Endothelial cell of umbilical vein (primary cell): Measurements from ENCODE around the gene SRSF1. TPM values are rescaled to one million over a fixed set of nuclear protein-coding genes. Genes with fewer than 3 reads are reported as not detected.

Source experiments
- BruUV-seq: library from RNA; stranded (reverse); fragments of 400-500 nt; replicated peaks from 2 replicates; lab custom pipeline; 2021; lab: Mats Ljungman, UMichigan
- CTCF ChIA-PET: fragments of 300-600, 350-600 bp; sonication (Branson Sonifier 250); formaldehyde crosslinking; loops from one replicate; lab custom pipeline; 2021; ENCODE audit warnings: antibody characterized with exemption, inconsistent platforms; lab: Charles Lee
- POLR2A ChIA-PET: fragments of 300-600, 350-600 bp; sonication (Branson Sonifier 250); formaldehyde crosslinking; loops from one replicate; lab custom pipeline; 2021; ENCODE audit warnings: antibody characterized with exemption, inconsistent platforms; lab: Charles Lee
- DNase-seq: peaks from one replicate; pipeline ENCODE4 v3.0.0-alpha.2; 2011; ENCODE audit warnings: low read depth, low spot score
- FAIRE-seq: peaks from 2 replicates; lab custom pipeline; 2011; peaks lifted over from hg19 to GRCh38; lab: Jason Lieb, UNC
- H2AFZ ChIP-seq: 2 replicates; pipeline ENCODE4 v1.6.0; 2012; ENCODE audit warnings: low read depth, low read length, control low read depth, inconsistent platforms
- H3K27ac ChIP-seq: 2 replicates; pipeline ENCODE4 v1.5.1; 2011; ENCODE audit warnings: low read depth, mild to moderate bottlenecking, control low read depth, low read length, moderate library complexity; ENCODE audit not compliant: insufficient read depth
- H3K27me3 ChIP-seq, 2 experiments: 2 replicates each; pipeline versions ENCODE4 v1.6.0 to v1.6.1; 2011; ENCODE audit warnings: low read length in 2 of 2, mixed read lengths in 1 of 2; ENCODE audit not compliant: control insufficient read depth in 2 of 2, insufficient read depth in 2 of 2
- H3K36me3 ChIP-seq, 2 experiments: 2 replicates in 1 of 2; 3 replicates in 1 of 2; pipeline ENCODE4 v1.5.1; 2011; ENCODE audit warnings: low read length in 2 of 2, mild to moderate bottlenecking in 1 of 2, moderate library complexity in 1 of 2; ENCODE audit not compliant: control insufficient read depth in 2 of 2, insufficient read depth in 2 of 2; ENCODE audit errors: extremely low read depth in 1 of 2
- H3K4me1 ChIP-seq: 3 replicates; pipeline ENCODE4 v1.5.1; 2011; ENCODE audit warnings: mild to moderate bottlenecking, low read length; ENCODE audit not compliant: control insufficient read depth, insufficient read depth; ENCODE audit errors: extremely low read depth
- H3K4me2 ChIP-seq: 2 replicates; pipeline ENCODE4 v1.6.1; 2011; ENCODE audit warnings: low read length, control low read depth, mixed read lengths; ENCODE audit not compliant: insufficient read depth
- H3K4me3 ChIP-seq, 3 experiments: fragments of 200-600 bp in 1 of 3; sonication (generic), shearing (Covaris generic) in 1 of 3; replicated peaks in 1 of 3; 2 replicates each; pipeline ENCODE4 v1.5.1; 2011 to 2016; ENCODE audit warnings: control low read depth in 3 of 3, low read length in 3 of 3, mild to moderate bottlenecking in 2 of 3, inconsistent platforms in 1 of 3, low read depth in 1 of 3, moderate library complexity in 1 of 3; ENCODE audit not compliant: insufficient read depth in 1 of 3
- H3K79me2 ChIP-seq: 2 replicates; pipeline ENCODE4 v1.6.0; 2012; ENCODE audit warnings: low read length, inconsistent platforms; ENCODE audit not compliant: control insufficient read depth, insufficient read depth
- H3K9ac ChIP-seq: replicated peaks from 2 replicates; pipeline ENCODE3; 2011; ENCODE audit warnings: low read length, control low read depth; ENCODE audit not compliant: insufficient read depth; ENCODE audit errors: extremely low read depth
- H3K9me1 ChIP-seq: replicated peaks from 3 replicates; pipeline ENCODE4 v1.6.0; 2011; ENCODE audit warnings: mild to moderate bottlenecking, low read length; ENCODE audit not compliant: control insufficient read depth, insufficient read depth; ENCODE audit errors: extremely low read depth
- H3K9me3 ChIP-seq: replicated peaks from 2 replicates; pipeline ENCODE4 v1.5.1; 2012; ENCODE audit warnings: low read length, inconsistent platforms; ENCODE audit not compliant: control insufficient read depth, insufficient read depth
- H4K20me1 ChIP-seq: replicated peaks from 2 replicates; pipeline ENCODE3; 2011; ENCODE audit warnings: mild to moderate bottlenecking, low read length; ENCODE audit not compliant: control insufficient read depth, insufficient read depth; ENCODE audit errors: extremely low read depth
- EZH2 ChIP-seq: IDR thresholded peaks from 2 replicates; pipeline ENCODE4 v1.6.1; 2012; ENCODE audit warnings: borderline replicate concordance, low read depth, mild to moderate bottlenecking, moderate library complexity, low read length, inconsistent platforms; ENCODE audit not compliant: severe bottlenecking
- FOS ChIP-seq: IDR thresholded peaks from 2 replicates; pipeline ENCODE4 v1.6.1; 2011; ENCODE audit warnings: mild to moderate bottlenecking, low read length, moderate library complexity, borderline replicate concordance; ENCODE audit not compliant: insufficient read depth
- GATA2 ChIP-seq: IDR thresholded peaks from 2 replicates; pipeline ENCODE4 v1.7.0; 2011; ENCODE audit warnings: low read depth, mild to moderate bottlenecking, moderate library complexity, mixed read lengths, low read length; ENCODE audit not compliant: insufficient read length, insufficient read depth
- JUN ChIP-seq: IDR thresholded peaks from 2 replicates; pipeline ENCODE4 v1.6.1; 2011; ENCODE audit warnings: borderline replicate concordance, low read depth; ENCODE audit not compliant: insufficient read length, insufficient read depth
- MYC ChIP-seq: IDR thresholded peaks from one replicate; pipeline ENCODE4 v1.6.1; 2011; ENCODE audit warnings: mild to moderate bottlenecking, low read depth, low read length
- POLR2A ChIP-seq: IDR thresholded peaks from 2 replicates; pipeline ENCODE4 v1.6.1; 2012; ENCODE audit warnings: low read depth, mild to moderate bottlenecking, control low read depth, low read length
- POLR2AphosphoS5 ChIP-seq: IDR thresholded peaks from 2 replicates; pipeline ENCODE4 v1.6.1; 2012; ENCODE audit warnings: low read depth, mild to moderate bottlenecking, control low read depth, low read length, moderate library complexity; ENCODE audit not compliant: insufficient read depth
- dilution Hi-C: fragments of 300-500 bp; cut with MboI; formaldehyde crosslinking; loops from one replicate; pipeline ENCODE4 v1.15.0; 2019; ENCODE audit warnings: low sequenced_read_pairs; ENCODE audit not compliant: extremely low pct_ligation_motif_present
- intact Hi-C: fragments of 100-400 bp; cut with micrococcal nuclease; formaldehyde crosslinking; loops from one replicate; pipeline ENCODE4 v1.10.0; 2022
- polyA plus RNA-seq, 4 experiments: library from polyadenylated mRNA; depleted of rRNA in 3 of 4; stranded (reverse) in 3 of 4; unstranded in 1 of 4; fragments of >200 nt; gene quantifications; 2 replicates each; pipeline versions ENCODE4 v1.2.1 to v1.2.3, GENCODE V29; 2011 to 2012; ENCODE audit warnings: missing spikeins in 1 of 4
- total RNA-seq: library from RNA; stranded (reverse); gene quantifications from 2 replicates; pipeline ENCODE4 v1.2.3, GENCODE V29; 2021
- TF ChIP-seq, protein P1 (sequence below): IDR thresholded peaks from 2 replicates; pipeline ENCODE4 v1.6.1; 2011; ENCODE audit not compliant: insufficient read depth, insufficient read length
- TF ChIP-seq, protein P2 (sequence below), 2 donors: IDR thresholded peaks; 1 replicate in 1 of 2; 2 replicates in 1 of 2; pipeline ENCODE4 v1.5.1; 2011; ENCODE audit warnings: low read length in 2 of 2, mild to moderate bottlenecking in 2 of 2, moderate library complexity in 2 of 2, control low read depth in 1 of 2, inconsistent platforms in 1 of 2, low read depth in 1 of 2; ENCODE audit not compliant: insufficient read depth in 1 of 2; ENCODE audit errors: extremely low read depth in 1 of 2

SRSF1 gene
- total and polyA plus RNA-seq, 2 donors (not counting 3 experiments of a cell fraction or from before 2014, with no cell fraction given) = 133 to 316 TPM

DNA sequence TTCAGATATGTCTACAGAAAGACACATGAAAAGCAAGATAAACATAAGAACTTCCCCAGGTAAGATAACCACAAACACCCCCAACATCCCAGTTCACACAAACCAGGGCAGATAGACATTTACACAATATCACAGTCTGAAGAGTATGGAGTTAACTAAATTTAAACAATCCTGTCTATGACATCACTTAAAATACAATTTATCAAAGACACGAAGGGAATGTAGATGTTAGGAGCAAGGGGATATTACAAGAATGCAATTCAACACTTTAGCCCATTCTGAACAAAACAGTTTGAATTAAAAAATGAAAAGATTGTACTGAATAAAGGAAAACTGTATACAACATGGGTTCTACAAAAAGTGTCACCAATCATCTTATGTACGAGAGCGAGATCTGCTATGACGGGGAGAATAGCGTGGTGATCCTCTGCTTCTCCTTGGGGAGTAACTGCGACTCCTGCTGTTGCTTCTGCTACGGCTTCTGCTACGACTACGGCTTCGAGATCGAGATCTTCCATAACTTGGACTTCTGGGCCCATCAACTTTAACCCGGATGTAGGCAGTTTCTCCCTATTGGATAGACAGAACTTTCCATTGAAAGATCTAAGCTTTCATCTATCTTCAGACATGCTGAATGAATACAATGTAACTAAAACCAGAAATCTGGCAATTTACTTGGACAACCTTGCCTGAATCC, 1.9 kb downstream of the SRSF1 start:
- no peaks in the 10 kb centered on the region for H3K9me1 ChIP-seq
- no peak overlapping the region for H3K27ac ChIP-seq

More for the DNA sequence above, 1.9 kb downstream of the SRSF1 start:
- Histone ChIP-seq H3K27me3 (no peaks in the 10 kb centered on the region), H4K20me1 (peaks cover 2% of the 10 kb centered on the region), H3K4me2 (peak overlapping the region; percentile 85), H3K9me3 (no peaks in the 10 kb centered on the region), H3K9ac (peak overlapping the region; percentile 90), H3K36me3 (peaks cover 13 to 27% of the 10 kb centered on the region in 2 experiments), H3K79me2 (peaks cover 53% of the 10 kb centered on the region), H3K4me1 (peaks cover 42% of the 10 kb centered on the region), H3K4me3 (peak overlapping the region; percentile 39 to 95 (median 85)), H2AFZ (no peak overlapping the region)
- BruUV-seq = no TSS peak
- no peak for FAIRE-seq
- intact Hi-C loops = no loop called here
- dilution Hi-C loops = no loop called here
- ChIA-PET POLR2A (no interaction called here), CTCF (no interaction called here)
- no peak for DNase-seq
- TF ChIP-seq JUN = no peak
- no peak for TF ChIP-seq POLR2AphosphoS5
- no peak for TF ChIP-seq FOS
- TF ChIP-seq, protein P1, sequence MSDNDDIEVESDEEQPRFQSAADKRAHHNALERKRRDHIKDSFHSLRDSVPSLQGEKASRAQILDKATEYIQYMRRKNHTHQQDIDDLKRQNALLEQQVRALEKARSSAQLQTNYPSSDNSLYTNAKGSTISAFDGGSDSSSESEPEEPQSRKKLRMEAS = no peak
- no peak for TF ChIP-seq GATA2
- no peak for TF ChIP-seq POLR2A
- no peak for TF ChIP-seq EZH2
- TF ChIP-seq MYC = no peak
- TF ChIP-seq, protein P2, sequence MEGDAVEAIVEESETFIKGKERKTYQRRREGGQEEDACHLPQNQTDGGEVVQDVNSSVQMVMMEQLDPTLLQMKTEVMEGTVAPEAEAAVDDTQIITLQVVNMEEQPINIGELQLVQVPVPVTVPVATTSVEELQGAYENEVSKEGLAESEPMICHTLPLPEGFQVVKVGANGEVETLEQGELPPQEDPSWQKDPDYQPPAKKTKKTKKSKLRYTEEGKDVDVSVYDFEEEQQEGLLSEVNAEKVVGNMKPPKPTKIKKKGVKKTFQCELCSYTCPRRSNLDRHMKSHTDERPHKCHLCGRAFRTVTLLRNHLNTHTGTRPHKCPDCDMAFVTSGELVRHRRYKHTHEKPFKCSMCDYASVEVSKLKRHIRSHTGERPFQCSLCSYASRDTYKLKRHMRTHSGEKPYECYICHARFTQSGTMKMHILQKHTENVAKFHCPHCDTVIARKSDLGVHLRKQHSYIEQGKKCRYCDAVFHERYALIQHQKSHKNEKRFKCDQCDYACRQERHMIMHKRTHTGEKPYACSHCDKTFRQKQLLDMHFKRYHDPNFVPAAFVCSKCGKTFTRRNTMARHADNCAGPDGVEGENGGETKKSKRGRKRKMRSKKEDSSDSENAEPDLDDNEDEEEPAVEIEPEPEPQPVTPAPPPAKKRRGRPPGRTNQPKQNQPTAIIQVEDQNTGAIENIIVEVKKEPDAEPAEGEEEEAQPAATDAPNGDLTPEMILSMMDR (IDR thresholded peaks at IDR 0.05; ENCODE audit: extremely low read depth in 1 of 2, insufficient read depth in 1 of 2, low read depth in 1 of 2, low read length in 2 of 2) = no peak
